RPMI8226 (cell line): ENCODE measurements around the gene TAPT1.
"Not testable (repeated sequence)": the region's sequence is repeated elsewhere in the genome, so short reads cannot be mapped to it uniquely, and the experiment has no call there.

ENCODE experiments used
- DNase-seq: peaks from one replicate; pipeline ENCODE4 v3.0.0-alpha.2; 2015

TAPT1 gene

DNA sequence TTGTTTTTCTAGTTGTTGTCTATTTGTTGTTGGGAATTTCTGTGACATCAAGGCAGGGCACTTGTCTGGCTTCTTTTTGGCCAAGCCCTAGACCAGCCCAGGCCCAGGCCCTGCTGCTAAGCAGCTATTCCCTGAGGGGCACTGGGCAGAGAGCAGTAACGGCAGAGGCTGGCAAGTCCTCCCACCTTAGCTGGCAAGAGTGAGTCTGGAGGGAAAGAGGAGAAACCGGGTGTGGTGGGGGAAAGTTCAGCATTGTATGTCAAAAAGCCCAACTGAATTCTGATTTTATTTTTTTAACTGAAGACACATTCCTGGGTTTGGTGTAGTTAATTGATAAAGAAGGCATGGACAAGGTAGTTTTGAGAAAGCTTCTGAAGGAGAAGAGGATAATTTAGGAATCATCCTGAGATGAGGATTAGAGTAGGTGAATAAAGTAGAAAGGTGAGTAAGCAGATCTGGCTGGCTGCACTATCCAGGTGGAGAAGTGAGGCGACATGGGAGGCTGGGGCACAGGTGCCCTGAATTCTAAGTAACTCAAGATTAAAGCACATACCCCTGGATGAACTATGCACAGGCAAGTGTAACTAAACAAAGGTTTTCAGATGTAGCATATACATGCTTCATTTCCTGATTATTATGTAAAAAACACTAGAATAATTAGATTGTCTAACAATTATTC is 57.4 kb downstream of the TAPT1 start:
- DNase-seq = no peak

DNA sequence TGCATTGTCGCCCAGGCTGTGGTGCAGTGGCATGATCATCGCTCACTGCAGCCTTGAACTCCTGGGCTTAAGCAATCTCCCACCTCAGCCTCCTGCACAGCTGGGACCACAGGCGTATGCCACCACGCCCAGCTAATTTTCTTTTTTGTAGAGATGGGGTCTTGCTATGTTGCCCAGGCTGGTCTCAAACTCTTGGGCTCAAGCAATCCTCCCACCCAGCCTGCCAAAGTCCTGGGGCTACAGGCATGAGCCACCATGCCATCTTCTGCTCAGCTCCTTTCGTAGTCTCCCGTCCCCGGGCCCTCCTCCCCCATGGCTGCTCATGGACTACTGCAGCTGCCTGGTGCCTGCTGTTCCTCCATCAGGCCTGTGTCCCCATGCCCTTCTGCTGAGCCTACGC is 58.1 kb downstream of the TAPT1 start:
- no peak for DNase-seq

DNA sequence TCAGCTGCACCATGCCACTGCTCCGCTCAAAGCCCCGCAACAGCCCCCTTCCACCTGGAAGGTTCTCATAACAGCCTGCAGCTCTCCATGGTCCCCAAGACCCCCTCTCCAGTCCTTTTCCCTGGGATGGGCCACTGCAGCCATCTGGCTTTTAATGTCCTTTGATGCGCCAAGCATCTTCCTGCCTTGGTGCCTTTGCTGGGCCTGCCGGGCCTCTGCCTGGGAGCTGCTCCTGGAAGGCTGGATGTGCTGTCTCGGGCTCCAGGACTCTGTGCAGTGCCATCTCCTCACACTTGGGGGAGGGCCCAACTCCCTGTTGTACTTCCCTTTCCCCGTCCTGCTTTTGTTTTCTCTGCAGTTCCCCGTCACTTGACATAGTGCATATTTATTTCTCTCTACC is 60.3 kb downstream of the TAPT1 start:
- no peak for DNase-seq

DNA sequence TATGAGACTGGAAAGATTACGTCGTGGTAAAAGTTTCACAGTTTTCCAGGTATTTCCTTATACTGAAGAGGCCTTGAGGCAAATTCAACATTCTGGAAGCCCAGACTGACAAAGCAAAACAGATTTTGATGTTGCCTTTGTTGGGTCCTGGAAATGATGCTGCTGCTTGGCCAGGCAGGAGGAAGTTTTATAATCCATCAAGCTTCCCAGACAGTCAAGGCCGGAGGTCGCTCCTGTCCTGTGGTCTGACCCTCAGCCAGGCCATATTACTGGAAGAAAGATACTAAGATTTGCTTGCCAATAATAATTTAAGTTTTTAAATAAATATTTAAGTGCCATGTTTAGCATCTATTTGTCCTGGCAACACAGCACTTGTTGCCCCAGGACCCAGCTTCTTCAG is 63.4 kb downstream of the TAPT1 start:
- no peak for DNase-seq

DNA sequence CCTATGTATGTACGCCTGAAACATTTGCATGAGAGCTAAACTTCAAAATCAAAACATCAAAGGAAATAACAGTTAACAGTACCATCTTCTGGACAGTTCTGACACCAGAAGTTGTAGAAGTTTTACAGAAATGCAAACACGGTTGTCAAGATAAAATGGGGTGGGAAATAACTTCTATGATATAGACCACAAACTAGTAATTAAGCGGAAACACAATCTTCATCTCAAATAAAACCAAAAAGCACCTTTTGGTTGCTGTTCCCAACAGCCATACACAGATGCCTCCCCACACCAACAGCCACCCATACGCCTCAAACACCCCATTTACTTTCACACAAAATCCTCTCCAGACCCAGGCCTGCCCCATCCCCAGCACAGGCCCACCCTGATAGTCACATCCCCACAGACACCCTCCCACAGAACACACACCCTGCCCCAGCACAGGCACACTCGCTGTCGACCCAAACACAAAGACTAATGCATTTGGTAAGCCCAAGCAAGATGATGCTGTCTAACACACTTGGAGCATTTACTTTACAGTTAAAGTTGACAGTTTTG is 64.3 kb downstream of the TAPT1 start:
- DNase-seq = no peak

DNA sequence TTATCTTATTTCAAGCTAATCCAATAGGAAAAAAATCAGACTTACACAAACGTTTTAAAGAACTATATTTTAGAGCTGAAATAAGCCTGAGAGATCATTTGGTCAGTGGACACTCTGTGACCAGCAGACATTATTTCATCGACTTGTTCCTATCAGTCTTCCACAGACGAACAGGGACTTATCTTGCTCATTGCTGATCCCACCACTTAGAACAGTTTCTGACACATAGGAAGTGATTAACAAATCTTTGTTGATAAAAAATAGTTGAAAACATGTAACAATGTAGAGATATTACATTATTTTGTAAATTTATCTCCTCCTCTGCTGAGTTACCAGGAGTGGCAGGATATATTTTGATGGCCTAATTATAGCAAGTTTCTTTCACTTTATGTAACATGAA is 65.8 kb downstream of the TAPT1 start:
- no peak for DNase-seq

DNA sequence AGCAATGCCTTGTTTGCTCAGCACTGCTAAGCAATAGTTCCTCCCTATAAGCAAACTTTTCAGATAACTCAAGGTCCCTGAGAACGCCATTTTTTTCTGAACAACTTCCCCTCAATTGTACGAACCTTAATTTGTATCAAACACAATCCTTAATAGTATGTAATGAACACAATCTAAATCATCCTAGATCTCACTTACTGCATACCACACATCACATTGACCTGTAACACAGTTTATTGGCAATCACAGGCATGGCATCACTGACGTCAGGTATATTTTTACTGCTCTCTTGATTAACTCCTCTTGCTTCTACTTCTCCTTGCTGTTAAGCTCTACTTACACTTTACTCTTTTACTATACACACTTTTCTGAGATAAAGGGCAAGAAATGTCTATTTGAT is 67.0 kb downstream of the TAPT1 start:
- DNase-seq = no peak

DNA sequence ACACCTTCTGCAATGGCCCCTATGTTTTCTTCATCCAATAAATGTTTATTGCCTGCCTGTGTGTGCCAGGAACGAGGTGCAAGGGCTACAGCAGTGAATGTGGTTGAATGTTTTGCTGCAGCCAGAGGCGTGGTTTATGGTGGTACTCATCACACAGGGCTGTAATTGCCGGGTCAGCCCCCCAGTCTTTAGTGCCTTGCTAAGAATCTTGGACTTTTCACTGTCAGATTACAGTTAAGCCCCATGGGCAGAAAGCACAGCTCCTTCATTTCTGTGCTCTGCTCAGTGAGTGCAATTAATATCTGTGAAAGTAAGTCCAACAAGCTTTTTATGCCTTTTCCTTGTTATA is 67.8 kb downstream of the TAPT1 start:
- no peak for DNase-seq

DNA sequence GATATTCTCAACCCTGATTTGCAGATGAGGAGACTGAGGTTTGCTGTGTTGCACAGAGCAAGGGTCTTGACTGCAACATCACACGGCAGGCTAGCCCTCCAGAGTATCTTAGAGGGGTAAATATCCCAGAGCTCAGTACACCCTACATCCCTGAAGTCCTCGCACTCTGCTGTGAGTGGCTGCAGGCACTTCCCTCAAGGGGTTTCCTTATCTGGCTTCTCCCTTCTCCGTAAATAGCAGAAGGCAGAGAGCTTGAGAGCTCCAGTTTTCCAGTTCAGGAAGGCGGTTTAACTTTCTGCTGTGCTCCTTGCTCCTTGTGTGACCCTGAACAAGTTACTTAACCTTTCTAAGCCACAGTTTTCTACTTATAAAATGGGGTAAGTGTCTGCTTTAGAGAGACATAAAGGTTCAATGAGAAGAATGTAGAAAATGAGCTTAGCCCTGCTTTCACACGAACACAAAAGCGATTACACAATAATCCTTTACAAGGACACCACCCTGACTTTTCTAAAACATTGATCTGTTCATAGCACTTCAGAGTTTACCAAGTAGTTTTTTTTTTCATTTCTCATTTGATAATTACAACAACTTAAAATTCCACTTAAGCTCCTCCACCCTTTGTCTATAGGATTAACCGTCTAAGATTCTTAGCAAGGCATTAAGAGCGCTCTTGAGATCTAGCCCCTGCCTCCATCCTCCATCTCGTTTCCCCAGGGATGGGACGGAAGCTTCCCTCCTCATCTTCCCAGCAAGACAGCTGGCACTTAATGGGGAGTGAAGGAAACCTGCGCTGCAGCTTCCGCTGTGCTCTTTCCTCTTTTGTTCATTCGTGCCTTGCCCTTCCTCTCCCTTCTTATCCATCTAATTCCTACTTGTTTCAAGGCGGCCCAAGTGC is 68.4 kb downstream of the TAPT1 start:
- no peak for DNase-seq

DNA sequence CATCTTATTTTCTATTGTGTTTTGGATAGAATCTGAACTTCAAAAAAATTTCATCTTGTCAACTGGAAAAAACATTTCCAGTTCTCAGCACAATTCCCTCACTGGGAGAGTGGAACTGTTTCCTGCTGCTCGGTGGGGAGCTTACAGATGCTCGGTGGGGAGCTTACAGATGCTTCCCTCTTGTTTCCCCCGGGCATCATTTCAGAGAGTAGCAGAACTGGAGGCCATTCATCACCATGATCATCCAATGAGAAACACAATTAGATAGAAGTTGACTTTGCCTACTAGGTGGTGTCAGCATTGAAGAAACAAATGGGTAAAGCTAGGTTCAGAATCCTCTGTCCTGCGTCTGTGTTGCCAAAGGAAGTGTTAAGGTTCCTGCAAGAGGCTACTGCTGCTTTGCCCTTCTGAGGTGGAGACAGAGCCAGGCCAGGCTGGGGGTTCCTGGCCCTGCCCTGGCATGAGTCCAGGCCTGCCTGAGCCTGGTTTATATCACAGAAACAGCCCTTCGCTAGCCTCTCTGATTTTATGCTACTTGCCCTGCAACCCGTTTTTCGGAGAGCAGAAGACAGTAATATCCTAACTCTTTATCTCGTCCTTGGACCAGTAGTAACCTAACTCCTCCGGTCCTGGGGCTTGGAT is 70.6 kb downstream of the TAPT1 start:
- DNase-seq = no peak

DNA sequence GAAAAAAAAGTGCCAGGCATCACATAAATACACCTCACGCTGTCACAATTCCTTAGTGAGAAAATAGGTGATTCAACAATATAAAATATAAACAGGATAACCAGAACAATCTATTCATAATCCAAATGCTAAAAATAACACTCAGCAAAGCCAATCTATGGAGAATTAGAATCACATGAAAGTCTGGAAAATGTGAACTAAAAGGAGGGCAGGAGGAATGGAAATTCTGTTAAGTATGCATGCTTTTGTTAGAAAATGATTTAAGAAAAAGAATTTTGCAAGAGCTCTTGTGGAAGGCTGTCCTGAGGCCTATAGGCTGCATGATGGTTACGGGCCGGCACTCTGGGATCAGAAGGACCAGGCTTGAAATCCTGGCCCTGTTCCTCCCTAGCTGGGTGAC is 71.8 kb downstream of the TAPT1 start:
- no peak for DNase-seq

DNA sequence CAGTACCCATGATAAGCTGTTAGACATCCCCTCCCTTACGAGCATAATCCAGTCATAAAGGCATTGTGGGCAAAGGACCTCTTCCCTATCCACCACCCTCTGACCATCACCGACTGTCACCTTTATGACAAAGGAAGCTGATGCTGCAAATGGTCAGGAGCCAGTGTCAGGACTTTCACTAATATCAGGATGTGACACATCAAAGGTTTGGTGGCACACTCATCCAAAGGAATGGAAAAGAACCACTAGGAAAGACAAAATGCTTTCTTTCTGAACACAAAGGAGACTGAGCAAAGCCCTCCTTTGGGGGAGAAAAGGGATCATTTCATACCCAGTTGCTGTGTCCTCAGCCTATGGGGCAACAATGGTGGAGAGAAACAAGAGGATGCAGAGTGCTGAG is 75.6 kb downstream of the TAPT1 start:
- DNase-seq = no peak

DNA sequence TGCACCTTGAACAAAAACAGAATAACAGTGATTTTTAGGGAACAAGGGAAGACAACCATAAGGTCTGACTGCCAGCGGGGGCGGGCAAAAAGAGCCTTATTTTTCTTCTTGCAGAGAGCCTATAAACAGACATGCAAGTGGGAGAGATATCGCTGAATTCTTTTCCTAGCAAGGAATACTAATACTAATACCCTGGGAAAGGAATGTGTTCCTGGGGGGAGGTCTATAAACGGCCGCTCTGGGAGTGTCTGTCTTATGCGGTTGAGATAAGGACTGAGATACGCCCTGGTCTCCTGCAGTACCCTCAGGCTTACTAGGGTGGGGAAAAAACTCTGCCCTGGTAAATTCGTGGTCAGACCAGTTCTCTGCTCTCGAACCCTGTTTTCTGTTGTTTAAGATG is 81.4 kb downstream of the TAPT1 start:
- DNase-seq = not testable (repeated sequence)

DNA sequence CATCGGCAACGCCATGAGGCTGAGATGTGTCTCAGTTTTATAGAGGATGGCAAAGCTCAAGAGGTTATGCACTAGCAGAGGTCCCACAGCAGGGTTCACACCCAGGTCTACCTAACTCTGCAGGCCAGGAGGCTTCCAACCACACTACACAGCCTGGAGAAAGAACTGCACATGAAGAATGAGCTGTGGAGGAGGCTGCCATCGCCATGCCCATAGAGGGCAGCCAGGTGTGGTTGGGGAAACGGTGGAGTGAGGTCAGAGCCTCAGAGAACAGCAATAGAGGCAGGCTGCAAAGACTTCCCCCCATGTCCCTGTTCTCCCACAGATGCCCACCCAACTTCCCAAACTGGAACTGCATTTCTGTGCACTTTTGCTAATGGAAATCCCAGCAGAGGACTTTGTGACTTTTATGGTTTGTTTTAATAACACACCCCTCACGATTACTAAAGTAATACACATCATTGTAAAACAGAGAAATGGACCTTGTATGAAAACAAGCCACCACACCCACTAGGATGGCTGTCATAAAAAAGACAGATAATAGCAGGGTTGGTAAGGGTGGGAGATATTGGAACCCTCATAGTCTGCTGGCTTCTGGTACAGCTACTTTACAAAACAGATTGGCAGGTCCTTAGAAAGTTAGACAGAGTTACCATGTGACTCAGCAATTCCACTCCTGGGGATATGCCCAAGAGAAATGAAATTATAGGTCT is 83.5 kb downstream of the TAPT1 start:
- no peak for DNase-seq

DNA sequence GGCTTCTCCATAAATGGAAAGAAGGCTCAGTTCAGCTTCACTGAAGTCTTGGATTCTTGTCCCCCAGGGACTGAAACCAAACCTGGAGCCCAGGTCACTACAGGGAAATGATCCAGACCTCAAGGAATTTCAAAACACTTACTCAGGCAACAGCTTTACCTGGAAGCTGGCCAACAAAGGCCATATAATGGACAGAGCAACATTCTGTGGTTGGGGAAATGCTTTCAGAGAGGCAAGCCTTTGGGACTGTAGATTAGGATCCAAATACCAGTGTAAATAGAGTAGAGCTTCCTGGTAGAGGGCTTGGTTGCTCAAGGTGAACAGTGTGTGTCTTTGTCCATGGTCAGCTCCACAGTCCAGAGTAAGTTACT is 85.4 kb downstream of the TAPT1 start:
- no peak for DNase-seq

DNA sequence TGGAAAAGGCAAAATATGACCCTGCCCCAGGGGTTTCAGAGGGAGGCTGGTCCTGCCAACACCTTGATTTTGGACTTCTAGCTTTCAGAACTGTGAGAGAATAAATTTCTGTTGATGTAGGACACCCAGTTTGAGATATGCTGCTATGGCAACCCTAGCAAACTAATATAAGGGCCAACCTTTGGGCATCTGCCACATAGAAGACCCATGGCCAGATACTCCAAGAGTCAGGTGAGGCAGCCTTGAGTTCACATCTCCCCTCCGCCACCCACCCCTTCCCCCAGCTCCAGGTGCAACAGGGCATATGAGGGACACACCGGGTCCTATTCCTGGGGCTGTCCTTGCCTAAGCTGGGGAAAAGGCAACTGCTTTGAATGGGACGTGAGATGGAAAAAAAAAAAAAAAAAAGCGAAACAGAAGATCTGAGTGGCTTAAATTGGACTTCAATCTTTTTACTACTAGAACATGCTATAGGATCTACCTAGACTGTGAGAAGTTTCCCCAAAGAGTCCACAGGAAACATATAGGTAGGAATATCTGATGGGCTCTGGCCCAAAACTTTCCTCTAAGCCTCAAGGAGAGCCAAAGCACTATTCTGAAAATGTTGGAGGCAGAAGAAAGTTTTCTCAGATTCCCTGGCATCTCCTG is 85.9 kb downstream of the TAPT1 start:
- no peak for DNase-seq

DNA sequence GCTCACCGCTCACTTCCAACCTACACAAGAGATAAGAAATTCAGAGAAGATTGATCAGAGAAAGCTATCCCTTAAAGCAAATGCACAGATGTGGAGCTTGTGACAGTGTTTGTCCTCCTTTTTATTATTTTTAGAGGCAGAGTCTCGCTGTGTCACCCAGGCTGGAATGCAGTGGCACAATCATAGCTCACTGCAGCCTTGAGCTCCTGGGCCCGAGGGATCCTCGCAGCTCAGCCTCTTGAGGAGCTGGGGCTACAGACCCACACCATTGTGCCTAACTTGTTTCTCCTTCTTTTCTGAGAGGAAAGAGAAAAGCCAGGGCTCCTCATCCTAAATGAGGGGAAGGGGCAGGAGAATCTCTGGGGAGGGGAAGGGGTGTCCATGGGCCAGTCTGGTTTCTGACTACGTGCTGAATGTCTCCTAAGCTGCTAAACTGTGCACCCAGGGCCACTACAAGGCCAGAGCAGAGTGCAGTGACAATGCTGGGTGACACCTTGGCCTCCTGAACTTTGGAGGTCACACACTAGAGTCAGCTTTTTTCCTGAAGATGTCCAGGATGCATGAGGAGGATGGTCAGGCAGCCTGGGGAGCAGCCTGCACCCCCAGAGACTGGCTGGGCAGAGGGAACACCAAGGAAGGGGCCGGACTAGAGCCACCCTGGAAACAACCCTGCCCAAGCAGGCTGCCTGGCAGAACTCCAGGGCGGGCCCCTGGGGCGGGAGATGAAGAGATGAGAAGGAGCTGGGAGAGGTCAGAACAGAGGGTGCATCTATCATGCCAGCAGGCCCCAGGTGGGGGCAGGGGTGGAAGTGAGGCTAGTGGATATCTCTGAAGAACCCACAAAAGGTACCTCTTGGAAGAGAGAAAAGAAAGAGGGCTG is 87.0 kb downstream of the TAPT1 start:
- no peak for DNase-seq

DNA sequence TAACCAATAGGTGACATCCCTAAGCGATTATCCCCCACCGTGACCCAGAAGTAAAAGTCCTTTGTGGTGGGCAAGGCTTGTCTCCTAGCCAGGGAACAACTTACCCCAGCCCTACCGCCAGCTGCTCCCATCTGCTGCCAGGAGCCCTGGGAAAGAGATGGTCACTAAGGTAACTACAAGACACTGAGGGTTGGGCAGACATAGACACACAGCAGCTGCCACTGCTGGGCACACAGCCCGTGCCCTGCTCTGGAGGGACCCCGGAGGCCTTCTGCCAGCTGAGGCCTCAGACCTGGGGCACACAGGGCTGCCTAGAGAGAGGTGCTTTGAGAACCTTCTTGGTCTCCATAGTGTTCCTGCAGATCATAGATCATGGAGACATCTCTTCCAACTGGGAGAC is 89.4 kb downstream of the TAPT1 start:
- DNase-seq = no peak

DNA sequence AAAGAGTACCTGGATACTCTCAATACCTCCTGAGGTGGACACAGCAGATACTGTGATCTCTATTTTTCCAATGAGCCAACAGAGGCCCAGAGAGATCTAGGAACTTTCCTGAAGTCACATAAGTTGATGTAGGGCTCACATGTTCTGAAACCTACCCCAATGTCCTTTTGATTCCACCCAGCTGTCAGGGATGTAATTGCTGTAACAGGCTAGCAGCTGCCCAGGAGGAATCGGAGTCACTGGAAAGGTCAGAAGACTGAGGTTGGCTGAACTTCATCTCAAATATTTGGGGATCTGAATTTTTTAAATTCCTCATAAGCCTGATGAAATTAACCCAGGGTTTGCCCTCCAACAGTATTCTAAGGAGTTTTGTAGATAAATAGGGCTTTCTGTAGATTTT is 90.0 kb downstream of the TAPT1 start:
- no peak for DNase-seq

DNA sequence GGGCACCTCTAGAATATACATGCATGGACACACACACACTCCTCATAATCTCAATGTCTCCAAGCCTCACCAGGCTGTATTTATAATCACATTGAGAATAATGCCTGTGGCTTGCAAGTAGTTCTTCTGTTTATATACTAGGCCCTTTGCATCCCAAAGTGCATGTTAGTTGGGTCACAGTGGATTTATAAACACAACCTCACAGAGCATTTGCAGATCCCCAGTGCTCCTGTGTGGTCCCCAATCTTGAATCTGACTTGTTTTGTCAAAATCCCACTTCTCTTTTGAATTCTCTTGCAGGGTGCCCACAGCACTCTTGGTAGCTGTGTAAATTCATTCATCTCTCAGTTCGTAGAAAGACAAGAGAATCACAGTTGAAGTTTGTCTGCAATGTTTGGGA is 92.9 kb downstream of the TAPT1 start:
- DNase-seq = no peak

DNA sequence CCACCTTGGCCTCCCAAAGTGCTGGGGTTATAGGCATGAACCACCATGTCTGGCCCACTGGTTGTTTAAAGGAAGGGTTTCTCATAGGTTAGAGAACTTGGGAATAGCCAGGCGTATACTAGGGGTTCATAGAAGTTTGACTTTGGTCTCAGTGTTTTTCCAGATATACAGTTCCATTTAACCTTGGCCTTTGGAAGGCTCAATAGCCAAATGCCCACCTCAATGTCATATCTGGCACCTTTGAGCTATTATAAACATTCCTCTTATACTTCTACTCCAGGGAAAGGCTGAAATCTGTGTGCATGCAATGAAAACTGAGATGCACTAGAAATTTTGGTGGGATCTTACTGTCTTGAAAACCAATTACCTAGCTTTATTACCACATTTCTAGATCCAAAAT is 95.0 kb downstream of the TAPT1 start:
- no peak for DNase-seq

DNA sequence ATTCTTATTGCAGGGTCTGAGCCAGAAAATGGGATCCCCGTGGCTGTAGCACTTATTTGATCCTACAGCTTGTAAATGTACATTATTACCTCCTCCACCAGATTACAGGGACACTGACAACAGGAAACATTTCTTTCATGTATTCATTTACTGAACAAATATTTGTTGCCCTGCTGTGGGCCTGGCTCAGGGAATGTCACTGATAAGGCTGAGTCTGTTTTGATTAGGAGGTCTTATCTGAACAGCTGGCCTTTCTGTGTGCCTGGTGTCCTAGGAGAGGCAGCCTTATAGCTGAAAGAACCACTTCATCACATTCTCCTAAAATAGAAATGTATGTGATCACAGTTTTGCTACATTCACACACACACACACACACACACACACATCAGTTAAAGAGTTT is 96.9 kb downstream of the TAPT1 start:
- no peak for DNase-seq
